WI38 (cell line): ENCODE data around the gene MAP2.

Source experiments
- H3K4me3 ChIP-seq: 2 replicates; pipeline ENCODE4 v1.5.1; 2011; ENCODE audit warnings: low read depth, mild to moderate bottlenecking, control low read depth, low read length
- CTCF ChIP-seq: IDR thresholded peaks from 2 replicates; pipeline ENCODE4 v1.5.1; 2012; ENCODE audit warnings: low read depth, mild to moderate bottlenecking, control low read depth, low read length

Gene MAP2

GRCh38 chr2:209741953-209742352, 318.1 kb downstream of the MAP2 start:
- no peak overlapping the region for H3K4me3 ChIP-seq
- TF ChIP-seq CTCF = no peak

GRCh38 chr2:209753020-209753419, 329.2 kb downstream of the MAP2 start:
- no peak for TF ChIP-seq CTCF

GRCh38 chr2:209757163-209757562, 333.3 kb downstream of the MAP2 start:
- H3K4me3 ChIP-seq = no peak overlapping the region
- no peak for TF ChIP-seq CTCF

More at GRCh38 chr2:209753020-209753419, 329.2 kb downstream of the MAP2 start:
- no peak overlapping the region for H3K4me3 ChIP-seq

- no peak overlapping the region for H3K4me3 ChIP-seq
These were observed 337.7 kb downstream of the MAP2 start for GRCh38 chr2:209761566-209761965.

GRCh38 chr2:209762563-209762962, 338.7 kb downstream of the MAP2 start:
- no peak overlapping the region for H3K4me3 ChIP-seq
- no peak for TF ChIP-seq CTCF

More at GRCh38 chr2:209761566-209761965, 337.7 kb downstream of the MAP2 start:
- TF ChIP-seq CTCF = no peak

GRCh38 chr2:209763106-209763505, 339.3 kb downstream of the MAP2 start:
- TF ChIP-seq CTCF = no peak
- no peak overlapping the region for H3K4me3 ChIP-seq

- H3K4me3 ChIP-seq = no peak overlapping the region
- no peak for TF ChIP-seq CTCF
These were observed 342.8 kb downstream of the MAP2 start for GRCh38 chr2:209766613-209767012.
